BLaER1 (cell line): ENCODE results near the gene GPR39.

Experiments
- H3K27ac ChIP-seq: shearing (Covaris generic); formaldehyde crosslinking; 2 replicates; pipeline ENCODE4 v1.8.1; 2022
- H3K27me3 ChIP-seq: shearing (Covaris generic); formaldehyde crosslinking; 2 replicates; pipeline ENCODE4 v1.8.1; 2022
- H3K36me3 ChIP-seq: shearing (Covaris generic); formaldehyde crosslinking; 2 replicates; pipeline ENCODE4 v1.8.1; 2022
- H3K4me1 ChIP-seq: shearing (Covaris generic); formaldehyde crosslinking; 2 replicates; pipeline ENCODE4 v1.8.1; 2022
- H3K4me2 ChIP-seq: shearing (Covaris generic); formaldehyde crosslinking; 2 replicates; pipeline ENCODE4 v1.8.1; 2022
- H3K4me3 ChIP-seq: shearing (Covaris generic); formaldehyde crosslinking; 2 replicates; pipeline ENCODE4 v1.8.1; 2022
- H3K9ac ChIP-seq: shearing (Covaris generic); formaldehyde crosslinking; 2 replicates; pipeline ENCODE4 v1.8.1; 2022
- H3K9me3 ChIP-seq: shearing (Covaris generic); formaldehyde crosslinking; 2 replicates; pipeline ENCODE4 v1.8.1; 2022
- H4K20me1 ChIP-seq: shearing (Covaris generic); formaldehyde crosslinking; 2 replicates; pipeline ENCODE4 v1.8.1; 2022
- Cebpa-rat ChIP-seq: shearing (Covaris generic); IDR thresholded peaks from 2 replicates; pipeline ENCODE4 v1.8.1; 2022

GPR39 gene

GRCh38 chr2:132420816-132421805 is 4.5 kb downstream of the GPR39 start:
- no peak for TF ChIP-seq Cebpa-rat
- Histone ChIP-seq H3K4me3 (no peak overlapping the region), H3K4me2 (no peak overlapping the region), H3K36me3 (no peaks in the 10 kb centered on the region), H3K9ac (no peak overlapping the region), H3K9me3 (no peaks in the 10 kb centered on the region), H3K27ac (no peak overlapping the region), H4K20me1 (no peaks in the 10 kb centered on the region), H3K4me1 (peaks cover 7% of the 10 kb centered on the region), H3K27me3 (peaks cover 6% of the 10 kb centered on the region; the same call in 1 of the 2 replicates)

- H4K20me1 ChIP-seq = no peaks in the 10 kb centered on the region
- H3K9ac ChIP-seq = no peak overlapping the region
- H3K27ac ChIP-seq = no peak overlapping the region
- no peaks in the 10 kb centered on the region for H3K36me3 ChIP-seq
- TF ChIP-seq Cebpa-rat = no peak
- H3K4me3 ChIP-seq = no peak overlapping the region
- no peaks in the 10 kb centered on the region for H3K9me3 ChIP-seq
- H3K4me1 ChIP-seq = no peaks in the 10 kb centered on the region
- no peak overlapping the region for H3K4me2 ChIP-seq
- H3K27me3 ChIP-seq = no peaks in the 10 kb centered on the region
Measured at GRCh38 chr2:132422736-132423135, 6.1 kb downstream of the GPR39 start.

GRCh38 chr2:132424526-132425121 is 8.0 kb downstream of the GPR39 start:
- no peak for TF ChIP-seq Cebpa-rat
- H3K9me3 ChIP-seq = no peaks in the 10 kb centered on the region
- H3K4me2 ChIP-seq = no peak overlapping the region
- no peaks in the 10 kb centered on the region for H3K27me3 ChIP-seq
- no peaks in the 10 kb centered on the region for H4K20me1 ChIP-seq
- no peak overlapping the region for H3K4me3 ChIP-seq
- no peak overlapping the region for H3K27ac ChIP-seq
- H3K36me3 ChIP-seq = no peaks in the 10 kb centered on the region
- H3K9ac ChIP-seq = no peak overlapping the region
- no peaks in the 10 kb centered on the region for H3K4me1 ChIP-seq

GRCh38 chr2:132426033-132426432 is 9.4 kb downstream of the GPR39 start:
- Histone ChIP-seq H4K20me1 (no peaks in the 10 kb centered on the region), H3K36me3 (no peaks in the 10 kb centered on the region), H3K4me2 (no peak overlapping the region), H3K9ac (no peak overlapping the region), H3K4me3 (no peak overlapping the region), H3K9me3 (no peaks in the 10 kb centered on the region), H3K27me3 (no peaks in the 10 kb centered on the region), H3K4me1 (no peaks in the 10 kb centered on the region), H3K27ac (no peak overlapping the region)
- TF ChIP-seq Cebpa-rat = no peak

- H3K27ac ChIP-seq = no peak overlapping the region
- no peaks in the 10 kb centered on the region for H3K27me3 ChIP-seq
- H3K4me2 ChIP-seq = no peak overlapping the region
- no peak overlapping the region for H3K9ac ChIP-seq
- H4K20me1 ChIP-seq = no peaks in the 10 kb centered on the region
- H3K9me3 ChIP-seq = no peaks in the 10 kb centered on the region; the same call in 1 of the 2 replicates
- no peaks in the 10 kb centered on the region for H3K4me1 ChIP-seq
- no peak for TF ChIP-seq Cebpa-rat
- H3K4me3 ChIP-seq = no peak overlapping the region
- no peaks in the 10 kb centered on the region for H3K36me3 ChIP-seq
Measured at GRCh38 chr2:132426656-132427055, 10.1 kb downstream of the GPR39 start.

GRCh38 chr2:132429351-132429750 is 12.7 kb downstream of the GPR39 start:
- Histone ChIP-seq H3K9me3 (no peaks in the 10 kb centered on the region; the same call in 1 of the 2 replicates), H4K20me1 (no peaks in the 10 kb centered on the region), H3K27ac (no peak overlapping the region), H3K4me3 (no peak overlapping the region), H3K9ac (no peak overlapping the region), H3K27me3 (no peaks in the 10 kb centered on the region), H3K4me2 (no peak overlapping the region), H3K36me3 (no peaks in the 10 kb centered on the region), H3K4me1 (no peaks in the 10 kb centered on the region)
- TF ChIP-seq Cebpa-rat = no peak

GRCh38 chr2:132429941-132430573 is 13.5 kb downstream of the GPR39 start:
- Histone ChIP-seq H3K9ac (no peak overlapping the region), H3K4me1 (no peaks in the 10 kb centered on the region), H3K9me3 (no peaks in the 10 kb centered on the region; the same call in 1 of the 2 replicates), H4K20me1 (no peaks in the 10 kb centered on the region), H3K27ac (no peak overlapping the region), H3K4me2 (no peak overlapping the region), H3K4me3 (no peak overlapping the region), H3K27me3 (no peaks in the 10 kb centered on the region), H3K36me3 (no peaks in the 10 kb centered on the region)
- no peak for TF ChIP-seq Cebpa-rat

- Histone ChIP-seq H3K4me2 (no peak overlapping the region), H3K36me3 (no peaks in the 10 kb centered on the region), H3K4me3 (no peak overlapping the region), H3K27me3 (no peaks in the 10 kb centered on the region), H3K4me1 (no peaks in the 10 kb centered on the region), H4K20me1 (no peaks in the 10 kb centered on the region), H3K9ac (no peak overlapping the region), H3K27ac (no peak overlapping the region), H3K9me3 (no peaks in the 10 kb centered on the region; the same call in 1 of the 2 replicates)
- no peak for TF ChIP-seq Cebpa-rat
Measured at GRCh38 chr2:132430895-132431294, 14.3 kb downstream of the GPR39 start.

- no peak for TF ChIP-seq Cebpa-rat
- H3K36me3 ChIP-seq = no peaks in the 10 kb centered on the region
- H3K4me3 ChIP-seq = no peak overlapping the region
- H3K27me3 ChIP-seq = no peaks in the 10 kb centered on the region
- no peaks in the 10 kb centered on the region for H3K4me1 ChIP-seq
- H3K9me3 ChIP-seq = no peaks in the 10 kb centered on the region
- H3K27ac ChIP-seq = no peak overlapping the region
- no peak overlapping the region for H3K4me2 ChIP-seq
- no peak overlapping the region for H3K9ac ChIP-seq
- H4K20me1 ChIP-seq = no peaks in the 10 kb centered on the region
Measured at GRCh38 chr2:132437852-132438669, 21.5 kb downstream of the GPR39 start.
